ENCODE results near the gene RAF1. TPM values are rescaled to one million over a fixed set of nuclear protein-coding genes. Genes with fewer than 3 reads are reported as not detected.
"Not testable (repeated sequence)": the region's sequence is repeated elsewhere in the genome, so short reads cannot be mapped to it uniquely, and the experiment has no call there.

Gene RAF1
- total RNA-seq, 4 donors from 2014 or later, result 74.5 to 123 (median 110) TPM

GRCh38 chr3:12675115-12675810 is 11.3 kb upstream of the RAF1 start:
- intact Hi-C loops (cut with DNase I; ENCODE audit: low total_unique reads), result no loop called here
- no peak for DNase-seq
- Histone ChIP-seq H3K27ac (no peak overlapping the region), H3K4me3 (no peak overlapping the region), H3K9me3 (no peaks in the 10 kb centered on the region), H3K27me3 (no peaks in the 10 kb centered on the region), H3K36me3 (no peaks in the 10 kb centered on the region), H3K4me1 (no peaks in the 10 kb centered on the region)
- TF ChIP-seq CTCF (IDR thresholded peaks at IDR 0.05), result no peak

- intact Hi-C loops (cut with DNase I; ENCODE audit: low total_unique reads); H3K4me1 ChIP-seq; H3K27ac ChIP-seq; H3K27me3 ChIP-seq; H3K9me3 ChIP-seq; H3K36me3 ChIP-seq; DNase-seq; H3K4me3 ChIP-seq: not testable (repeated sequence)
Measured at GRCh38 chr3:12673956-12674736, 10.2 kb upstream of the RAF1 start.

- no peak for DNase-seq
- H3K36me3 ChIP-seq, result no peaks in the 10 kb centered on the region
- no peak overlapping the region for H3K4me3 ChIP-seq
- no peaks in the 10 kb centered on the region for H3K27me3 ChIP-seq
- intact Hi-C loops (cut with DNase I; ENCODE audit: low total_unique reads), result no loop called here
- H3K27ac ChIP-seq, result no peak overlapping the region
- H3K4me1 ChIP-seq, result no peaks in the 10 kb centered on the region
- H3K9me3 ChIP-seq, result no peaks in the 10 kb centered on the region
- TF ChIP-seq CTCF (IDR thresholded peaks at IDR 0.05) (no peak), POLR2A (IDR thresholded peaks at IDR 0.05) (no peak)
Measured at GRCh38 chr3:12671120-12671450, 7.2 kb upstream of the RAF1 start.

- no peak overlapping the region for H3K4me3 ChIP-seq
- no peaks in the 10 kb centered on the region for H3K36me3 ChIP-seq
- no peaks in the 10 kb centered on the region for H3K4me1 ChIP-seq
- no peaks in the 10 kb centered on the region for H3K27me3 ChIP-seq
- no peaks in the 10 kb centered on the region for H3K9me3 ChIP-seq
- no peak for DNase-seq
- intact Hi-C loops (cut with DNase I; ENCODE audit: low total_unique reads), result no loop called here
- no peak overlapping the region for H3K27ac ChIP-seq
- no peak for TF ChIP-seq CTCF (IDR thresholded peaks at IDR 0.05)
- TF ChIP-seq POLR2A (IDR thresholded peaks at IDR 0.05), result no peak
Measured at GRCh38 chr3:12670365-12671119, 6.6 kb upstream of the RAF1 start.

- peaks cover 0 to 4% of the 10 kb centered on the region in 2 donors for H3K4me1 ChIP-seq
- intact Hi-C loops (cut with DNase I; ENCODE audit: low total_unique reads), result no loop called here
- peak in 1 of 2 donors; percentile 47 for DNase-seq
- H3K4me3 ChIP-seq, result peak overlapping the region; percentile 71 to 100
- no peaks in the 10 kb centered on the region for H3K27me3 ChIP-seq
- H3K36me3 ChIP-seq, result no peaks in the 10 kb centered on the region
- TF ChIP-seq POLR2A (IDR thresholded peaks at IDR 0.05) (no peak), CTCF (IDR thresholded peaks at IDR 0.05) (no peak)
- peak overlapping the region; percentile 100 for H3K27ac ChIP-seq
- H3K9me3 ChIP-seq, result no peaks in the 10 kb centered on the region
Measured at GRCh38 chr3:12663401-12663935, 449 bp downstream of the RAF1 start.

All from uterus (tissue), 4 donors.